Thoracic aorta (tissue), 2 donors: Measurements from ENCODE around the gene NTMT1. TPM values are rescaled to one million over a fixed set of nuclear protein-coding genes. Genes with fewer than 3 reads are reported as not detected.
A peak's percentile ranks its signal among the peaks of the same experiment; 100 is the strongest.

Experiments used
- ATAC-seq: fragments of 150-250 bp; one replicate; pipeline ENCODE4 v1.8.0; 2017; ENCODE audit warnings: low read depth; ENCODE audit not compliant: insufficient number of reproducible peaks, low FRiP score
- DNase-seq: peaks from one replicate; pipeline ENCODE4 v3.0.0-alpha.2; 2020; ENCODE audit warnings: low spot score
- H3K27ac ChIP-seq, 2 donors: fragments of 200-600 bp; sonication (generic); 1 replicate in 1 of 2; 2 replicates in 1 of 2; pipeline ENCODE4 v1.5.1; 2016; ENCODE audit warnings: mild to moderate bottlenecking in 2 of 2, moderate library complexity in 2 of 2
- H3K27me3 ChIP-seq: fragments of 200-600 bp; sonication (generic); replicated peaks from 2 replicates; pipeline ENCODE4 v1.6.0; 2016; ENCODE audit warnings: mild to moderate bottlenecking; ENCODE audit not compliant: insufficient read depth
- H3K36me3 ChIP-seq: fragments of 200-600 bp; sonication (generic); one replicate; pipeline ENCODE4 v1.5.1; 2016
- H3K4me1 ChIP-seq, 2 donors: fragments of 200-600 bp; sonication (generic); 1 replicate in 1 of 2; 2 replicates in 1 of 2; pipeline versions ENCODE4 v1.5.1 to v1.6.0; 2016; ENCODE audit warnings: low read depth in 2 of 2, mild to moderate bottlenecking in 1 of 2; ENCODE audit not compliant: control insufficient read depth in 1 of 2
- H3K4me3 ChIP-seq: fragments of 200-600 bp; sonication (generic); 2 replicates; pipeline ENCODE4 v1.5.1; 2016; ENCODE audit warnings: mild to moderate bottlenecking
- H3K9me3 ChIP-seq: fragments of 200-600 bp; sonication (generic); 2 replicates; pipeline ENCODE4 v1.5.1; 2016
- CTCF ChIP-seq: fragments of 200-600 bp; sonication (generic); IDR thresholded peaks from one replicate; pipeline ENCODE4 v1.5.1; 2019; ENCODE audit warnings: antibody characterized with exemption
- total RNA-seq, 2 donors: library from RNA; depleted of rRNA; stranded (reverse); fragments of >200 nt; gene quantifications; one replicate each; pipeline versions ENCODE4 v1.1.0 to v1.2.3, GENCODE V29; 2016

NTMT1 gene, protein sequence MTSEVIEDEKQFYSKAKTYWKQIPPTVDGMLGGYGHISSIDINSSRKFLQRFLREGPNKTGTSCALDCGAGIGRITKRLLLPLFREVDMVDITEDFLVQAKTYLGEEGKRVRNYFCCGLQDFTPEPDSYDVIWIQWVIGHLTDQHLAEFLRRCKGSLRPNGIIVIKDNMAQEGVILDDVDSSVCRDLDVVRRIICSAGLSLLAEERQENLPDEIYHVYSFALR
- total RNA-seq, result 10 to 100 TPM; 16.9 to 27.2 TPM

- H3K4me3 ChIP-seq, result peak within 1 kb of the TSS; percentile 90
- ATAC-seq (peak; percentile 75), DNase-seq (no peak)
- peaks cover 13 to 52% of the 10 kb centered on the region in 2 donors for H3K4me1 ChIP-seq
- no peaks in the 10 kb centered on the region for H3K36me3 ChIP-seq
- H3K9me3 ChIP-seq, result no peaks in the 10 kb centered on the region
- H3K27me3 ChIP-seq, result no peaks in the 10 kb centered on the region
- no peak for TF ChIP-seq CTCF
- H3K27ac ChIP-seq, result peak within 1 kb of the TSS; percentile 84 to 88
These were observed at the start of gene NTMT1 for GRCh38 chr9:129626079-129626624. NTMT1 (plus strand) TSS chr9:129626163; CDS start chr9:129632704, 6,541 bp downstream.

DNA sequence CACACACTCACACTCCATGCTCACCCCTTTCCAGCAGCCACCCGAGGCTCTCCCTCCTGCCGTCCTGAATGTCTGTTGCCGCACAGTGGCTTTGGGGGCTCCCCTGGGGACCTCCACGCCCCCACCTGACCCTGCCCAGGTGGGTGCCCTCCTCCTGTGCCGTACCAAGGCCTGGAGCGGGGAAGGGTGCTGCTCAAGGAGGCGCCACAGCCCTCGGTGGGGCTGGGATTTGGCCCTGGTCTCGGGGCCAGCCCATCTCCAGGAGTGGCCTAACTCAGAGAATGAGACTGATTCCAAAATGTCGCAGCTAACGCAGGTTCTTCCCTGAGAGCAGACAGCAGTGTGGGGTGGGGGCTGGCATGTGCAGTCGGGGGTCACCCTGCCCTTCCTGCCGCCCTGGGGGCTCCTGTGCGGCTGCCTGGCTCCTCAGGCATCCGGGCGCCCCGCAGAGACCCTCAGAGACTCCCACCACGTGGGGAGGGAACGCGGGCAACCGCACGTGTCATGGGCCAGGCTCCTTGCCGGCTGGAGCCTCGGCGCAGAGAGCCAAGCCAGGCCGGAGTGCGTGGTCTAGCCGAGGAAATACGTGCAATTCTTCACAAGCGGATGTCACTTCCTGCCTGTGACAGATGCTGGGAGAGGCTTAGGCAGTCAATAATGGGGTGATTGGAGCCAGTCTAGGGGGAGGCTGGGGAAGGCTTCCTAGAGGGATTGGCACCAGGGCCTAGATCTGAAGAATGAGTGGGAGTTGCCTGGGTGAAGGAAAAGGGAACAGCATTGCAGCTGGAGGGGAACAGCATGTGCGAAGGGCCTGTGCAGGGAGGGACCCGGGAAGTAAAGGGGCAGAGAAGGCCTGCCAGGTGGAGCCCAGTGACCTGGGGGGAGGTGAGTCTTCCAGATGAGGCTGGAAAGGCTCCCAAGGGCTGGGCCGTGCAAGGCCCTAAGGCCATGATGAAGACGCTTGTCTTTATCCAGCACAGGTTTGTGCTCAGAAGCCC lies 49.1 kb upstream of the NTMT1 start:
- DNase-seq, result no peak
- H3K27me3 ChIP-seq, result no peaks in the 10 kb centered on the region
- TF ChIP-seq CTCF, result no peak
- H3K4me1 ChIP-seq, result peaks cover 4 to 7% of the 10 kb centered on the region in 2 donors
- no peaks in the 10 kb centered on the region for H3K9me3 ChIP-seq
- no peak overlapping the region for H3K4me3 ChIP-seq
- peak overlapping the region; percentile 47 to 74 for H3K27ac ChIP-seq
- ATAC-seq, result no peak
- H3K36me3 ChIP-seq, result no peaks in the 10 kb centered on the region

DNA sequence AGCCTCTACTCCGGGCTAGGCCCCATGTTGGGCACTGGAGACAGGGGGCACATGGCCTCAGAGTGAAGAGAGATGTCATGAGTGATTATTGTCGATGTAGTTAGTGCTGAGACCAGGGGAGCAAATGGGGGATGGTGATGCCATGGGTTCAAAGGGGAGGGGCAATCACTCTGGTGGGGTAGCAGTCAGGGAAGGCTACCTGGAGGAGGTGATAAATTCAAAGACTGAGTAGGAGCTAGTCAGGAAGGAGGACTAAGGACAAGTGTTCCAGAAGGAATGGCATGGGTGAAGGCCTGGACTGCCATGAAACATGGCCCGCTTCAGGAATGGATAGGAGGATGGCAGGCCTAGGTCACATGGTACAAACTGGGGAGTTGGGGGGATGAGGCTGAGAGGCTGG lies 46.7 kb upstream of the NTMT1 start:
- Histone ChIP-seq H3K27ac (no peak overlapping the region), H3K36me3 (no peaks in the 10 kb centered on the region), H3K4me3 (no peak overlapping the region), H3K4me1 (peaks cover 6 to 9% of the 10 kb centered on the region in 2 donors), H3K9me3 (no peaks in the 10 kb centered on the region), H3K27me3 (no peaks in the 10 kb centered on the region)
- ATAC-seq (no peak), DNase-seq (no peak)
- TF ChIP-seq CTCF, result no peak

DNA sequence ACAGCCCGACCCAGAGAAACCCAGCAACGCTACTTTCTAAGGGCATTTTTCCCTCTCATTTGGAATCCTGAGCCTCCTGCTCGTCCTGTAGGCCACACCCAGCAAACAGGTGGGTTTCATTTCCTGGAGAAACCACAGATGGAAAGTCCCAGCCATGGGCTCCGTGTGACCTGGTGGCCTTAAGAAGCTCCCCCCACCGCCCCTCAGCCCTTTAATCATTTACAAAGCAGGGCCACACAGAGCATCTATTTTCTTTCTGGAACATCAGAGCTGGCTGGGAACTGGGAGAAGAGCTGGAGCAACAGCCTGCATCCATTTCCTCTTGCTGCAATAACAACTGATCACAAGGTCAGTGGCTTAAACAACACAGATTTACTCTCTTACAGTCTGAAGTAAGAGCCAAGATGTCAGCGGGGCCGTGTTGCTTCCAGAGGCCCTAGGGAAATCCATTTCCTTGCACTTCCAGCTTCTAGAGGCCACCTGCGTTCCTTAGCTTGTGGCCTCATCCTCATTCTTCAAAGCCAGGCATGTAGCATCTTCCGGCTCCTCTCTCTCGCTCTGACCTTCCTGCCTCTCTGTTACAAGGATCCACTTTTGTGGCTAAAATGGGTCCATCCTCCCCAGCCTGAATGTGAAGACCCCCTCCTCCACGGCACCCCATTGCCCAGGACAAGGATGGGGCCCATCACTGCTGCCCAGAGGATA lies 45.6 kb upstream of the NTMT1 start:
- Histone ChIP-seq H3K9me3 (no peaks in the 10 kb centered on the region), H3K27me3 (no peaks in the 10 kb centered on the region), H3K27ac (no peak overlapping the region), H3K4me3 (no peak overlapping the region), H3K36me3 (no peaks in the 10 kb centered on the region), H3K4me1 (peaks cover 8 to 12% of the 10 kb centered on the region in 2 donors)
- no peak for TF ChIP-seq CTCF
- no peak for ATAC-seq
- DNase-seq, result no peak
